Spleen (tissue), 11 donors: ENCODE results near the gene STMN3. TPM values are rescaled to one million over a fixed set of nuclear protein-coding genes. Genes with fewer than 3 reads are reported as not detected.
A peak's percentile ranks its signal among the peaks of the same experiment; 100 is the strongest.
"Not testable (repeated sequence)": the region's sequence is repeated elsewhere in the genome, so short reads cannot be mapped to it uniquely, and the experiment has no call there.

Experiments used
- DNase-seq: peaks from one replicate; pipeline ENCODE4 v3.0.0-alpha.2; 2020
- H3K27ac ChIP-seq, 8 donors: fragments of 200-600 bp; sonication (generic) in 7 of 8; 1 replicate in 4 of 8; 2 replicates in 4 of 8; pipeline versions ENCODE4 v1.5.0 to v1.8.0; 2016 to 2021; ENCODE audit warnings: inconsistent platforms in 4 of 8, mild to moderate bottlenecking in 4 of 8, moderate library complexity in 1 of 8
- H3K27me3 ChIP-seq, 7 donors: fragments of 200-600 bp; sonication (generic) in 6 of 7; replicated peaks in 1 of 7; 1 replicate in 4 of 7; 2 replicates in 3 of 7; pipeline versions ENCODE4 v1.5.0 to v1.8.0; 2016 to 2021; ENCODE audit warnings: inconsistent platforms in 3 of 7, mild to moderate bottlenecking in 1 of 7
- H3K36me3 ChIP-seq, 6 donors: fragments of 200-600 bp; sonication (generic) in 5 of 6; 1 replicate in 4 of 6; 2 replicates in 2 of 6; pipeline versions ENCODE4 v1.5.0 to v1.8.0; 2016 to 2021; ENCODE audit warnings: inconsistent platforms in 2 of 6
- H3K4me1 ChIP-seq, 6 donors: fragments of 200-600 bp; sonication (generic) in 5 of 6; 1 replicate in 3 of 6; 2 replicates in 3 of 6; pipeline versions ENCODE4 v1.5.0 to v1.8.0; 2016 to 2021; ENCODE audit warnings: inconsistent platforms in 3 of 6
- H3K4me3 ChIP-seq, 8 donors: fragments of 200-600 bp; sonication (generic) in 7 of 8; 1 replicate in 4 of 8; 2 replicates in 4 of 8; pipeline versions ENCODE4 v1.5.0 to v1.8.0; 2016 to 2021; ENCODE audit warnings: inconsistent platforms in 4 of 8, mild to moderate bottlenecking in 4 of 8, moderate library complexity in 2 of 8
- H3K9me3 ChIP-seq, 8 donors: fragments of 200-600 bp; sonication (generic) in 7 of 8; 1 replicate in 4 of 8; 2 replicates in 4 of 8; pipeline versions ENCODE4 v1.5.0 to v1.8.0; 2016 to 2021; ENCODE audit warnings: inconsistent platforms in 4 of 8
- CTCF ChIP-seq, 11 experiments: fragments of 200-600 bp in 7 of 11; fragments of 450-650 bp in 4 of 11; sonication (generic) in 4 of 11; IDR thresholded peaks in 8 of 11; conservative IDR thresholded peaks in 3 of 11; 1 replicate in 7 of 11; 2 replicates in 4 of 11; pipeline versions ENCODE4 v1.4.0 to v1.8.0; 2016 to 2021; ENCODE audit warnings: antibody characterized with exemption in 11 of 11, inconsistent platforms in 4 of 11, mild to moderate bottlenecking in 1 of 11
- POLR2A ChIP-seq, 3 donors: fragments of 450-650 bp; IDR thresholded peaks; one replicate each; pipeline ENCODE4 v1.5.1; 2017; ENCODE audit warnings: antibody characterized with exemption in 3 of 3, mild to moderate bottlenecking in 1 of 3
- POLR2AphosphoS5 ChIP-seq, 3 donors: sonication (generic); formaldehyde crosslinking; IDR thresholded peaks; one replicate each; pipeline ENCODE4 v1.5.1; 2017; ENCODE audit warnings: antibody characterized with exemption in 3 of 3
- WGBS, 5 donors: extraction: QIAGEN DNeasy Blood & Tissue Kit in 3 of 5; methylation state at CpG; one replicate each; pipeline versions ENCODE4 v1.1.5 to v1.1.7; 2013 to 2018; 5-methylcytosine and 5-hydroxymethylcytosine counted together
- intact Hi-C: fragments of 100-400 bp; cut with DNase I; formaldehyde crosslinking; loops from one replicate; pipeline ENCODE4 v1.15.0; 2023; ENCODE audit warnings: low total_unique reads
- polyA plus RNA-seq, 3 donors: library from polyadenylated mRNA; stranded (reverse); fragments of 200-250 nt; gene quantifications; one replicate each; pipeline ENCODE4 v1.2.1, GENCODE V29; 2013
- total RNA-seq, 7 donors: library from RNA; depleted of rRNA in 3 of 7; stranded (reverse); fragments of >200 nt in 3 of 7; fragmentation: NEBNext Ultra II Directional in 4 of 7; extraction: Animal tissue kit (Norgen Biotek cat#: 25700) in 4 of 7; gene quantifications; one replicate each; pipeline versions ENCODE4 v1.1.0 to v1.2.1, GENCODE V29; 2016 to 2021
- donor health status: healthy with polysubstance abuse.
- donor health status: DM: no; HTN: no; CAD: no; lungs with moderate emphysema.
- donor health status: DM: no; HTN: no; CAD: no.
- donor health status: Bipolar disorder and iron deficiency.
- donor health status: healthy.
- donor health status: DM: no; HTN: no; CAD: no.
- donor health status: DM: yes; HTN: yes; CAD: no.

Gene STMN3
- total and polyA plus RNA-seq, 10 donors, result 16.1 to 57.0 (median 32.3) TPM

DNA sequence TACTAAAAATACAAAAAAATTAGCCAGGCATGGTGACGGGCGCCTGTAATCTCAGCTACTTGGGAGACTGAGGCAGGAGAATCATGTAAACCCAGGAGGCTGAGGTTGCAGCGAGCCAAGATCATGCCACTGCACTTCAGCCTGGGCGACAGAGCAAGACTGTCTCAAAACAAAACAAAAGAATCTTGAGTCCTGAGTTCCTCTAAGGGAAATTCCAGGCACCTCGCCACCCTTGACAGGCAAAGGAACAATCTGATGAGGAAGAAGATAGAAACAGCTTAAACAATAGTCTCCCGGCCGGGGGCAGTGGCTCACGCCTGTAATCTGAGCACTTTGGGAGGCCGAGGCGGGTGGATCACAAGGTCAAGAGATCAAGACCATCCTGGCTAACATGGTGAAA lies 21.8 kb downstream of the STMN3 start:
- H3K4me3 ChIP-seq, H3K27me3 ChIP-seq, H3K9me3 ChIP-seq, H3K36me3 ChIP-seq, intact Hi-C loops: not testable (repeated sequence)
- Histone ChIP-seq H3K4me1 (peaks cover 17 to 83% (median 64%) of the 10 kb centered on the region in 6 donors), H3K27ac (peak overlapping the region in 5 of 8 donors; percentile 15 to 99 (median 41))
- peak; percentile 72 for DNase-seq
- 56 to 69% (median 62%) methylated on average over 10 of the region's 10 CpGs for WGBS, 5 donors
- TF ChIP-seq POLR2AphosphoS5 (IDR thresholded peaks at IDR 0.05), result peak in 2 of 3 donors; percentile 7 to 41

DNA sequence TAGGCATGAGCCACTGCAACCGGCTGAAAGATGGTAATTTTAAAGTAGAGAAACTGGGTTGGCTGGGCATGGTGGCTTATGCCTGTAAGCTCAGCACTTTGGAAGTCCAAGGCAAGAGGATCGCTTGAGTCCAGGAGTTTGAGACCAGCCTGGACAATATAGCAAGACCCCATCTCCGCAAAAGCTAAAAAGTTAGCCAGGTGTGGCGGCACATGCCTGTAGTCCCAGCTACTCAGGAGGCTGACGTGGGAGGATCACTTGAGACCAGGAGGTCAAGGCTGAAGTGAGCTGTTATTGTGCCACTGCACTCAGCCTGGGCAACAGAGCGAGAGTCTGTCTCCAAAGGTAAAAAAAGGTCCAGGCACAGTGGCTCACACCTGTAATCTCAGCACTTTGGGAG lies 22.3 kb downstream of the STMN3 start:
- 89 to 94% (median 91%) methylated on average over 6 of the region's 6 CpGs for WGBS, 5 donors
- H3K36me3 ChIP-seq, H3K4me3 ChIP-seq, H3K9me3 ChIP-seq, intact Hi-C loops, H3K27me3 ChIP-seq, DNase-seq: not testable (repeated sequence)
- H3K4me1 ChIP-seq, result peaks cover 17 to 81% (median 62%) of the 10 kb centered on the region in 6 donors
- H3K27ac ChIP-seq, result peak overlapping the region in 4 of 8 donors; percentile 15 to 99 (median 55)

DNA sequence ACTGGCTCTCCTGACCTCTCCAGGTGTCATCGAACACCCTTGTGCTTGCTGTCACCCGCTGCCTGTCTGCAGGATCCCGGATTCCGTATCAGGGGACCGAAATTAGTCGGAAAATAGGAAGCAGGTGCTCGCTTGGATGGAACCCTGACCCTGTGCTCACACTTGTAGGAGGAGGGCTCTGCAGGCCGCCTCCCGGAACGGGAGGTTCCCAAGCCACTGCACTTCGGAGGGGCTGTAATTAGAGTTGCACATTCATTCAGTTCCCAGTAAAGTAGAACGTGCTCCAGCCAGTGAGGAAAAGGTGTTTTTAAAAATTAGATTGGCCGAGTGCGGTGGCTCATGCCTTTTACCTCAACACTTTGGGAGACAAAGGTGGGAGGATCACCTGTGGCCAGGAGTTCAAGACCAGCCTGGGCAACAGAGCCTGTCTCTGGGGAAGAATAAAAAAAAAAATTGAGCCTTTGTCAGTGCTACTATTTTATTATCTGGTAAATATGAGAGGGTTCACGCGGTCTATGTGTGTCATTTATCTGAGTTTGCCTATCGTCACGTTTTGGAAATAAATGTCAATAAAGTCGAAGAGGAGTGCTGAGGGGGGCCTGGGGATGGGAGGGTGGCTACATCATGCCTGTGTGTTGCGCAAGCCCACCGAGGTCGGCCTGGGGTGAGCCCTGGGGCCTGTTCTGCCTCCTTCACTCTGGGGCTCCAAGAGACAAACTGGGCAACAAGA lies 24.8 kb downstream of the STMN3 start:
- peak; percentile 87 for DNase-seq
- H3K27me3 ChIP-seq, result no peaks in the 10 kb centered on the region
- peaks cover 0 to 4% (median 0%) of the 10 kb centered on the region in 6 donors for H3K36me3 ChIP-seq
- H3K4me1 ChIP-seq, result peaks cover 18 to 80% (median 54%) of the 10 kb centered on the region in 6 donors
- peak overlapping the region; percentile 49 to 97 (median 85) for H3K4me3 ChIP-seq
- WGBS, 5 donors, result 17 to 33% (median 25%) methylated on average over 21 to 22 of the region's 22 CpGs
- no peaks in the 10 kb centered on the region for H3K9me3 ChIP-seq
- TF ChIP-seq POLR2AphosphoS5 (IDR thresholded peaks at IDR 0.05) (peak; percentile 42 to 71 (median 71)), POLR2A (IDR thresholded peaks at IDR 0.05) (no peak), CTCF (IDR thresholded peaks at IDR 0.05 in 8 of 11, conservative IDR thresholded peaks at IDR 0.05 in 3 of 11) (no peak)
- intact Hi-C loops, result no loop called here
- peak overlapping the region in 7 of 8 donors; percentile 97 to 100 (median 98) for H3K27ac ChIP-seq

DNA sequence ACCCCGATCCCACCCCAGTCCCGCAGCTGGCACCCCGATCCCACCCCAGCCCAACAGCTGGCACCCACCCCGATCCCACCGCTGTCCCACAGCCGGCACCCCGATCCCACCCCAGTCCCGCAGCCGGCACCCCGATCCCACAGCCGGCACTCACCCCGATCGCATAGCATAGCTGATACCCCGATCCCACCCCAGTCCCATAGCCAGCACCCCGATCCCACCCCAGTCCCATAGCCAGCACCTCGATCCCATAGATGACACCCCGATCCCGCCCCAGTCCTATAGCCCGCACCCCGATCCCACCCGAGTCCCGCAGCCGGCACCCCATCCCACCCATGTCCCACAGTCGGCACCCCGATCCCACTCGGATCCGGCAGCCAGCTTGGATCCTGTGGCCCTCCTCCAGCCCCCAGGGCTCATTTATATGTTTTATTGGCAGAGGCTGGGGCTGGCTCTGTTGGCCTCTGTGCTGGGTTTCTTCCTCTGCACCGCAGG lies 25.4 kb downstream of the STMN3 start:
- Histone ChIP-seq H3K36me3 (peaks cover 0 to 4% (median 0%) of the 10 kb centered on the region in 6 donors), H3K9me3 (no peaks in the 10 kb centered on the region), H3K4me1 (peaks cover 18 to 80% (median 51%) of the 10 kb centered on the region in 6 donors), H3K4me3 (peak overlapping the region; percentile 49 to 97 (median 85)), H3K27me3 (no peaks in the 10 kb centered on the region), H3K27ac (peak overlapping the region in 7 of 8 donors; percentile 97 to 100 (median 98))
- TF ChIP-seq POLR2A (IDR thresholded peaks at IDR 0.05), result no peak
- TF ChIP-seq CTCF (IDR thresholded peaks at IDR 0.05 in 8 of 11, conservative IDR thresholded peaks at IDR 0.05 in 3 of 11), result no peak
- no peak for TF ChIP-seq POLR2AphosphoS5 (IDR thresholded peaks at IDR 0.05)
- intact Hi-C loops, result no loop called here
- 4 to 21% (median 12%) methylated on average over 24 to 28 of the region's 28 CpGs for WGBS, 5 donors
- peak; percentile 87 for DNase-seq

- Histone ChIP-seq H3K9me3 (no peaks in the 10 kb centered on the region), H3K4me1 (peaks cover 18 to 80% (median 46%) of the 10 kb centered on the region in 6 donors), H3K36me3 (peaks cover 0 to 4% (median 0%) of the 10 kb centered on the region in 6 donors), H3K27ac (peak overlapping the region; percentile 71 to 100 (median 98)), H3K4me3 (peak overlapping the region; percentile 49 to 97 (median 85)), H3K27me3 (no peaks in the 10 kb centered on the region)
- intact Hi-C loops, result no loop called here
- WGBS, 5 donors, result 0 to 5% (median 1%) methylated on average over 18 to 68 of the region's 68 CpGs
- DNase-seq, result peak; percentile 98
- peak; percentile 9 to 77 (median 53) for TF ChIP-seq POLR2A (IDR thresholded peaks at IDR 0.05)
- TF ChIP-seq CTCF (IDR thresholded peaks at IDR 0.05 in 8 of 11, conservative IDR thresholded peaks at IDR 0.05 in 3 of 11), result peak in 1 of 11 experiments; percentile 19
- TF ChIP-seq POLR2AphosphoS5 (IDR thresholded peaks at IDR 0.05), result peak; percentile 95 to 97 (median 95)
Observed at GRCh38 chr20:63627129-63627750, 26.0 kb downstream of the STMN3 start.
